H1 (cell line): Measurements from ENCODE around the gene STX5. TPM values are rescaled to one million over a fixed set of nuclear protein-coding genes. Genes with fewer than 3 reads are reported as not detected.

ENCODE experiments used
- HDAC6 ChIP-seq: IDR thresholded peaks from one replicate; pipeline ENCODE4 v1.7.1; 2012; ENCODE audit warnings: low read depth, mild to moderate bottlenecking, inconsistent platforms, low read length, moderate library complexity
- polyA plus RNA-seq, 7 experiments: library from polyadenylated mRNA; depleted of rRNA in 3 of 7; stranded (reverse) in 5 of 7; unstranded in 2 of 7; fragments of >200 nt in 5 of 7; fragments of 200-250 nt in 2 of 7; gene quantifications; 1 replicate in 5 of 7; 2 replicates in 1 of 7; 4 replicates in 1 of 7; pipeline versions ENCODE4 v1.2.1 to v1.2.3, GENCODE V29; 2011 to 2013; ENCODE audit warnings: missing spikeins in 2 of 7, mixed read lengths in 2 of 7
- total RNA-seq: library from RNA; stranded (reverse); fragmentation: NEBNext Ultra II Directional; extraction: Animal tissue kit (Norgen Biotek cat#: 25700); gene quantifications from 2 replicates; pipeline ENCODE4 v1.2.1, GENCODE V29; 2021

STX5 gene
- total and polyA plus RNA-seq, 2 of the 8 experiments (the other 6 are each of a cell fraction or from before 2014, with no cell fraction given) = 24.2 to 28.5 TPM

DNA sequence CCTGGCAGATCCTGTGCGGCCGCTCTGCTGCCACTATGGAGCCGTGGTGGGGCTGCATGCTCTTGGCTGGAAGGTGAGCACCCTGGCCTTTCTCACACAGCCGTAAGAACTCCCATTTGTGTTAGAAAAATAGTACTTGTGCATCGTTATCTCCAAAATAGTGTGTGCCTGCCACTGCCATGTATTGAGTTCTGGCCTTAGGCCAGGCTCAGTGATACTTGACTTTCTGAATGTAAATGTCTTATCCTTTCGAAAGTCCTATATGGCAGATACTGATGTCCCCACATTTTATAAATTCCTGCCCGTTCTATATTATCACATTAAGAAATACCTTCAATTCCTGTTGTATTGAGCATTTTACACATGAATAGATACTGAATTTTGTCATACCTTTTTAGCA is 49.1 kb downstream of the STX5 start (continued):
- TF ChIP-seq HDAC6 = no peak
